GM18499 (cell line): ENCODE data around the gene TAF1.
"Not testable (repeated sequence)": the region's sequence is repeated elsewhere in the genome, so short reads cannot be mapped to it uniquely, and the experiment has no call there.

Source experiments
- ATAC-seq: cut with Tn5 transposase; IDR thresholded peaks from one replicate; pipeline ENCODE4 v1.9.1; 2021; ENCODE audit warnings: moderate number of reproducible peaks; ENCODE audit not compliant: insufficient read depth, unreplicated experiment

TAF1 gene

GRCh38 chrX:71496476-71496875 is 130.3 kb downstream of the TAF1 start:
- ATAC-seq: no peak

- not testable (repeated sequence) for ATAC-seq
Measured at GRCh38 chrX:71502080-71502479, 135.9 kb downstream of the TAF1 start.

- no peak for ATAC-seq
Measured at GRCh38 chrX:71504346-71504745, 138.2 kb downstream of the TAF1 start.

GRCh38 chrX:71509289-71509688 is 143.1 kb downstream of the TAF1 start:
- ATAC-seq: no peak

GRCh38 chrX:71510161-71510560 is 144.0 kb downstream of the TAF1 start:
- ATAC-seq: no peak

GRCh38 chrX:71513731-71514130 is 147.6 kb downstream of the TAF1 start:
- ATAC-seq: not testable (repeated sequence)

GRCh38 chrX:71514367-71515037 is 148.3 kb downstream of the TAF1 start:
- ATAC-seq: peak; percentile 80

GRCh38 chrX:71515038-71515396 is 148.9 kb downstream of the TAF1 start:
- no peak for ATAC-seq
